K562 (cell line): ENCODE measurements around the gene CCPG1. TPM values are rescaled to one million over a fixed set of nuclear protein-coding genes. Genes with fewer than 3 reads are reported as not detected.

Experiments used
- ATAC-seq: fragments of 200-7000 bp; cut with Tn5 transposase; 3 replicates; pipeline ENCODE4 v1.9.1; 2020; ENCODE audit warnings: moderate library complexity
- BruUV-seq: library from RNA; stranded (reverse); fragments of 400-500 nt; replicated peaks from 2 replicates; lab custom pipeline; 2021; lab: Mats Ljungman, UMichigan
- CTCF ChIA-PET: fragments of 300-600 bp; formaldehyde crosslinking; extraction: SDS; loops from one replicate; lab custom pipeline; 2021; ENCODE audit warnings: low intra/inter-chr PET ratio; lab: Yijun Ruan, JAX
- POLR2A ChIA-PET: fragments of 300-600, 350-650 bp; sonication (Branson Sonifier 250); formaldehyde crosslinking; extraction: SDS; loops from one replicate; lab custom pipeline; 2021; ENCODE audit warnings: antibody characterized with exemption, inconsistent platforms; lab: Yijun Ruan, JAX
- DNase-seq, 4 experiments: peaks; one replicate each; pipeline versions ENCODE4 v3.0.0 to v3.0.0-alpha.2; 2011 to 2018; ENCODE audit warnings: low spot score in 3 of 4, mixed read lengths in 3 of 4; ENCODE audit errors: extremely low read depth in 1 of 4
- FAIRE-seq: peaks from 2 replicates; lab custom pipeline; 2011; peaks lifted over from hg19 to GRCh38; lab: Jason Lieb, UNC
- H2AFZ ChIP-seq: 2 replicates; pipeline ENCODE4 v1.6.0; 2011; ENCODE audit warnings: low read depth, low read length, control low read depth, inconsistent platforms
- H3K27ac ChIP-seq: fragments of 200-600 bp; 3 replicates; pipeline ENCODE4 v1.8.0; 2011; ENCODE audit warnings: low read depth, mild to moderate bottlenecking, control low read depth, inconsistent platforms, low read length, moderate library complexity, mixed read lengths; ENCODE audit errors: extremely low read depth
- H3K27me3 ChIP-seq, 2 experiments: fragments of 300-600 bp in 1 of 2; 2 replicates in 1 of 2; 3 replicates in 1 of 2; pipeline versions ENCODE4 v1.6.0 to v1.8.0; 2011; ENCODE audit warnings: inconsistent platforms in 2 of 2, low read length in 2 of 2, mild to moderate bottlenecking in 1 of 2, mixed read lengths in 1 of 2, moderate library complexity in 1 of 2; ENCODE audit not compliant: control insufficient read depth in 2 of 2, insufficient read depth in 2 of 2
- H3K36me3 ChIP-seq: fragments of 300-600 bp; 3 replicates; pipeline ENCODE4 v1.8.0; 2011; ENCODE audit warnings: mild to moderate bottlenecking, low read length, inconsistent platforms; ENCODE audit not compliant: control insufficient read depth, insufficient read depth
- H3K4me1 ChIP-seq, 2 experiments: fragments of 200-600 bp in 1 of 2; replicated peaks in 1 of 2; 2 replicates in 1 of 2; 3 replicates in 1 of 2; pipeline versions ENCODE4 v1.5.1 to v1.8.0; 2011; ENCODE audit warnings: inconsistent platforms in 2 of 2, low read length in 2 of 2, mild to moderate bottlenecking in 1 of 2, mixed read lengths in 1 of 2, moderate library complexity in 1 of 2; ENCODE audit not compliant: control insufficient read depth in 2 of 2, insufficient read depth in 2 of 2
- H3K4me2 ChIP-seq: 2 replicates; pipeline ENCODE4 v1.6.1; 2011; ENCODE audit warnings: low read length, control low read depth, inconsistent platforms, mixed read lengths; ENCODE audit not compliant: insufficient read depth
- H3K4me3 ChIP-seq: fragments of 200-600 bp; sonication (generic), shearing (Covaris generic); 2 replicates; pipeline ENCODE4 v1.5.1; 2016; ENCODE audit warnings: control low read depth, inconsistent platforms
- H3K79me2 ChIP-seq: fragments of 200-600 bp; 3 replicates; pipeline ENCODE4 v1.8.0; 2011; ENCODE audit warnings: low read length, inconsistent platforms; ENCODE audit not compliant: control insufficient read depth, insufficient read depth
- H3K9ac ChIP-seq, 2 experiments: 2 replicates each; pipeline versions ENCODE4 v1.6.0 to v1.6.1; 2011; ENCODE audit warnings: low read depth in 2 of 2, low read length in 2 of 2, control low read depth in 1 of 2, inconsistent platforms in 1 of 2, mild to moderate bottlenecking in 1 of 2, mixed read lengths in 1 of 2; ENCODE audit not compliant: insufficient read depth in 1 of 2
- H3K9me1 ChIP-seq: one replicate; pipeline ENCODE4 v1.6.0; 2011; ENCODE audit warnings: inconsistent platforms, mild to moderate bottlenecking, low read length, moderate library complexity; ENCODE audit not compliant: control insufficient read depth, insufficient read depth
- H3K9me3 ChIP-seq: replicated peaks from 2 replicates; pipeline ENCODE4 v1.5.1; 2011; ENCODE audit warnings: low read depth, low read length, inconsistent platforms; ENCODE audit not compliant: control insufficient read depth, insufficient read depth
- H4K20me1 ChIP-seq: replicated peaks from 2 replicates; pipeline ENCODE4 v1.6.1; 2011; ENCODE audit warnings: low read length, inconsistent platforms, mixed read lengths; ENCODE audit not compliant: control insufficient read depth, insufficient read depth
- HBP1 ChIP-seq: fragments of 450-650 bp; formaldehyde crosslinking; IDR thresholded peaks from 2 replicates; pipeline ENCODE4 v1.4.0; 2022; ENCODE audit warnings: missing genetic modification characterization
- POLR2G ChIP-seq: fragments of 200-400 bp; formaldehyde crosslinking; IDR thresholded peaks from 2 replicates; pipeline ENCODE4 v1.6.1; 2017; ENCODE audit warnings: low read depth, mild to moderate bottlenecking, antibody characterized with exemption, low read length, moderate library complexity
- POU5F1 ChIP-seq: fragments of 150-350 bp; IDR thresholded peaks from 2 replicates; pipeline ENCODE4 v1.6.1; 2014; ENCODE audit warnings: borderline replicate concordance, low read length, low read depth, mild to moderate bottlenecking; ENCODE audit not compliant: partially characterized antibody
- WGBS: fragments of 100-300 bp; shearing (Covaris generic); methylation state at CpG from one replicate; pipeline ENCODE4 v1.1.6; 2016; ENCODE audit warnings: low coverage, mixed read lengths; ENCODE audit not compliant: insufficient coverage; ENCODE audit errors: missing lambda C conversion rate; 5-methylcytosine and 5-hydroxymethylcytosine counted together
- in situ Hi-C: fragments of 300-500 bp; cut with MboI; formaldehyde crosslinking; loops from 4 replicates; pipeline ENCODE4 v1.15.0; 2018; ENCODE audit warnings: inconsistent platforms, mixed read lengths
- intact Hi-C: fragments of 100-400 bp; cut with micrococcal nuclease; formaldehyde crosslinking; loops from 2 replicates; pipeline ENCODE4 v1.14.2; 2022
- polyA plus RNA-seq, 8 experiments: library from polyadenylated mRNA; depleted of rRNA in 4 of 8; stranded (reverse) in 5 of 8; unstranded in 3 of 8; fragments of >200 nt; fragmentation: Nextera tagmentation in 2 of 8; fragmentation: Illumina TruSeq in 1 of 8; extraction: Ambion mirVana in 2 of 8; extraction: Trizol in 1 of 8; gene quantifications; 2 replicates each; pipeline versions ENCODE4 v1.2.1 to v1.2.3, GENCODE V29; 2011 to 2014; ENCODE audit warnings: inconsistent platforms in 1 of 8, missing spikeins in 1 of 8
- total RNA-seq, 7 experiments: library from RNA; depleted of rRNA in 6 of 7; stranded (reverse); fragments of >200 nt in 6 of 7; fragmentation: Illumina TruSeq in 2 of 7; extraction: Trizol in 2 of 7; gene quantifications; 2 replicates each; pipeline versions ENCODE4 v1.2.1 to v1.2.3, GENCODE V29; 2011 to 2021; ENCODE audit warnings: low replicate concordance in 1 of 7

The CCPG1 gene
- total and polyA plus RNA-seq, 9 of the 15 experiments (the other 6 are each of a cell fraction or from before 2014, with no cell fraction given): 33.0 to 54.9 (median 41.1) TPM

GRCh38 chr15:55356985-55357585, 51.1 kb downstream of the CCPG1 start (continued):
- no peak for TF ChIP-seq POU5F1

GRCh38 chr15:55353025-55353424, 55.1 kb downstream of the CCPG1 start:
- Histone ChIP-seq H3K4me3 (no peak overlapping the region), H3K27ac (no peak overlapping the region), H3K4me2 (no peak overlapping the region), H3K9me3 (no peaks in the 10 kb centered on the region), H4K20me1 (no peaks in the 10 kb centered on the region), H3K36me3 (peaks cover 37% of the 10 kb centered on the region), H3K27me3 (no peaks in the 10 kb centered on the region), H3K9ac (no peak overlapping the region), H2AFZ (no peak overlapping the region), H3K9me1 (no peaks in the 10 kb centered on the region), H3K4me1 (no peaks in the 10 kb centered on the region), H3K79me2 (no peaks in the 10 kb centered on the region)
- intact Hi-C loops (no loop called here), in situ Hi-C loops (no loop called here)
- FAIRE-seq (no peak), DNase-seq (no peak), ATAC-seq (no peak)
- POLR2A ChIA-PET: interaction anchor here (1.4 to 1.5 kb wide), 2 partner anchors 11 kb away, joined by 5 read pairs; no protein-coding TSS in a partner anchor
- 85% methylated on average over 2 of the region's 2 CpGs for WGBS
- no TSS peak for BruUV-seq
- TF ChIP-seq HBP1 (CRISPR knock-in tag) (no peak), POLR2G (0 out of 2 replicates have a peak, but pooled peaks have one; percentile 22)
- CTCF ChIA-PET: no interaction called here
